Heart left ventricle (tissue), 16 donors: Measurements from ENCODE around the gene GATAD2A. TPM values are rescaled to one million over a fixed set of nuclear protein-coding genes. Genes with fewer than 3 reads are reported as not detected.

ENCODE experiments used
- ATAC-seq, 4 donors: fragments of 200-7000 bp; cut with Tn5 transposase; one replicate each; pipeline ENCODE4 v1.9.1; 2020 to 2022; ENCODE audit warnings: moderate library complexity in 4 of 4, mild to moderate bottlenecking in 3 of 4, moderate number of reproducible peaks in 1 of 4
- DNase-seq, 5 donors: peaks; one replicate each; pipeline ENCODE4 v3.0.0-alpha.2; 2020
- H3K27ac ChIP-seq, 12 donors: fragments of 200-600 bp; sonication (generic) in 4 of 12; one replicate each; pipeline versions ENCODE4 v1.5.0 to v1.8.0; 2016 to 2022; ENCODE audit warnings: mild to moderate bottlenecking in 2 of 12
- H3K27me3 ChIP-seq, 9 donors: fragments of 200-600 bp; sonication (generic) in 2 of 9; one replicate each; pipeline versions ENCODE4 v1.5.1 to v1.8.0; 2016 to 2022; ENCODE audit warnings: mild to moderate bottlenecking in 3 of 9
- H3K36me3 ChIP-seq, 9 donors: fragments of 200-600 bp; sonication (generic) in 2 of 9; one replicate each; pipeline versions ENCODE4 v1.5.0 to v1.8.0; 2018 to 2022; ENCODE audit warnings: mild to moderate bottlenecking in 2 of 9
- H3K4me1 ChIP-seq, 12 donors: fragments of 200-600 bp; sonication (generic) in 4 of 12; one replicate each; pipeline versions ENCODE4 v1.5.0 to v1.8.0; 2016 to 2022; ENCODE audit warnings: mild to moderate bottlenecking in 3 of 12
- H3K4me3 ChIP-seq, 12 donors: fragments of 200-600 bp; sonication (generic) in 4 of 12; one replicate each; pipeline versions ENCODE4 v1.5.0 to v1.8.0; 2017 to 2022; ENCODE audit warnings: mild to moderate bottlenecking in 9 of 12, moderate library complexity in 4 of 12
- H3K9me3 ChIP-seq, 12 donors: fragments of 200-600 bp; sonication (generic) in 4 of 12; one replicate each; pipeline versions ENCODE4 v1.5.0 to v1.8.0; 2016 to 2022; ENCODE audit warnings: mild to moderate bottlenecking in 1 of 12
- CTCF ChIP-seq, 12 donors: fragments of 200-600 bp; sonication (generic) in 4 of 12; IDR thresholded peaks; one replicate each; pipeline versions ENCODE4 v1.5.0 to v1.8.0; 2018 to 2022; ENCODE audit warnings: antibody characterized with exemption in 12 of 12, mild to moderate bottlenecking in 5 of 12
- POLR2A ChIP-seq, 2 donors: fragments of 450-650 bp; IDR thresholded peaks; one replicate each; pipeline ENCODE4 v1.6.1; 2017; ENCODE audit warnings: antibody characterized with exemption in 2 of 2, mild to moderate bottlenecking in 2 of 2, moderate library complexity in 2 of 2
- WGBS, 4 donors: extraction: QIAGEN DNeasy Blood & Tissue Kit in 2 of 4; methylation state at CpG; one replicate each; pipeline versions ENCODE4 v1.1.5 to v1.1.7; 2013 to 2018; 5-methylcytosine and 5-hydroxymethylcytosine counted together
- intact Hi-C, 10 donors: fragments of 100-400 bp; cut with DNase I; formaldehyde crosslinking; loops; one replicate each; pipeline versions ENCODE4 v1.11.1 to v1.14.2; 2022
- polyA plus RNA-seq, 2 donors: library from polyadenylated mRNA; stranded (reverse); fragments of 200-250 nt; gene quantifications; one replicate each; pipeline ENCODE4 v1.2.3, GENCODE V29; 2013
- total RNA-seq, 9 donors: library from RNA; depleted of rRNA in 2 of 9; stranded (reverse); fragments of >200 nt in 2 of 9; fragmentation: NEBNext Ultra II Directional in 3 of 9; extraction: Animal tissue kit (Norgen Biotek cat#: 25700) in 3 of 9; gene quantifications; one replicate each; pipeline versions ENCODE4 v1.1.0 to v1.2.4, GENCODE V29; 2016 to 2023
- donor health status: ischemic (EF 13 %, LVEDD 7.1; RV severe dilation, severe dysfunction).
- donor health status: healthy with polysubstance abuse.
- donor health status: DM: no; HTN: yes; CAD: no.
- donor health status: DM: no; HTN: no; CAD: no.
- donor health status: ischemic (EF 25% LVEDD 6.9; RV normal size, moderate dysfunction).
- donor health status: ischemic (EF 25% LVEDD 5.7; RV mildly dilated, moderate dysfunction).
- donor health status: healthy.
- donor health status: DM: yes; HTN: yes; CAD: no.
- donor health status: ischemic (EF 35%, LVEDD 5.7; RV mildly dilated, moderate dysfunction).
- donor health status: nonischemic (EF 11% LVEDD 7.7; RV severe dilation, severe dysfunction).
- donor health status: DM: yes; HTN: yes; CAD: no.
- donor health status: PGD.
- donor health status: ischemic (EF 29% LVEDD 5.4; RV normal size, mild dysfunction).
- donor health status: nonischemic (EF 23%, LVEDD 6.1; RV moderate dilation, normal function).

GATAD2A gene
- total and polyA plus RNA-seq, 11 donors: 7.5 to 49.5 (median 30.5) TPM

- intact Hi-C loops: no loop called here
- Histone ChIP-seq H3K27ac (peak overlapping the region in 3 of 12 donors; percentile 31 to 94 (median 74)), H3K36me3 (peaks cover 0 to 4% (median 0%) of the 10 kb centered on the region in 9 donors), H3K9me3 (no peaks in the 10 kb centered on the region), H3K27me3 (no peaks in the 10 kb centered on the region), H3K4me3 (peak overlapping the region in 1 of 12 donors; percentile 27), H3K4me1 (peaks cover 23 to 72% (median 53%) of the 10 kb centered on the region in 12 donors)
- no peak for DNase-seq
- 80 to 83% (median 82%) methylated on average over 14 of the region's 14 CpGs for WGBS, 4 donors
- TF ChIP-seq CTCF (IDR thresholded peaks at IDR 0.05) (no peak), POLR2A (IDR thresholded peaks at IDR 0.05) (no peak)
- ATAC-seq: no peak
Observed at GRCh38 chr19:19458110-19458816, 52.8 kb downstream of the GATAD2A start.

- H3K27me3 ChIP-seq: no peaks in the 10 kb centered on the region
- DNase-seq (no peak), ATAC-seq (no peak)
- peak overlapping the region in 1 of 12 donors; percentile 27 for H3K4me3 ChIP-seq
- no peaks in the 10 kb centered on the region for H3K9me3 ChIP-seq
- peaks cover 0 to 4% (median 0%) of the 10 kb centered on the region in 9 donors for H3K36me3 ChIP-seq
- peaks cover 23 to 80% (median 61%) of the 10 kb centered on the region in 12 donors for H3K4me1 ChIP-seq
- no peak for TF ChIP-seq POLR2A (IDR thresholded peaks at IDR 0.05)
- no peak for TF ChIP-seq CTCF (IDR thresholded peaks at IDR 0.05)
- H3K27ac ChIP-seq: peak overlapping the region in 10 of 12 donors; percentile 31 to 94 (median 68)
- intact Hi-C loops: no loop called here
Observed at GRCh38 chr19:19459073-19459472, 53.6 kb downstream of the GATAD2A start.

- intact Hi-C loops: loop anchor here in 3 of 10 donors (5.0 to 10.0 kb wide), 2 partner anchors 52 to 55 kb away; partner anchors contain the start of gene GATAD2A (in 3 of the 3)
- Histone ChIP-seq H3K27me3 (no peaks in the 10 kb centered on the region), H3K27ac (peak overlapping the region in 11 of 12 donors; percentile 39 to 94 (median 69)), H3K4me3 (peak overlapping the region in 4 of 12 donors; percentile 7 to 39 (median 22)), H3K9me3 (no peaks in the 10 kb centered on the region), H3K4me1 (peaks cover 23 to 87% (median 67%) of the 10 kb centered on the region in 12 donors), H3K36me3 (peaks cover 0 to 7% (median 0%) of the 10 kb centered on the region in 9 donors)
- WGBS, 4 donors: 35 to 45% (median 40%) methylated on average over 8 of the region's 8 CpGs
- ATAC-seq (peak in 2 of 4 donors; percentile 35 to 51), DNase-seq (peak in 4 of 5 donors; percentile 57 to 64 (median 60))
- no peak for TF ChIP-seq POLR2A (IDR thresholded peaks at IDR 0.05)
- TF ChIP-seq CTCF (IDR thresholded peaks at IDR 0.05): no peak
Observed at GRCh38 chr19:19459707-19460251, 54.3 kb downstream of the GATAD2A start.

- Histone ChIP-seq H3K27ac (peak overlapping the region; percentile 22 to 94 (median 68)), H3K4me1 (peaks cover 23 to 89% (median 69%) of the 10 kb centered on the region in 12 donors), H3K9me3 (no peaks in the 10 kb centered on the region), H3K4me3 (peak overlapping the region in 8 of 12 donors; percentile 2 to 39 (median 10)), H3K36me3 (peaks cover 0 to 12% (median under 1%) of the 10 kb centered on the region in 9 donors), H3K27me3 (no peaks in the 10 kb centered on the region)
- peak in 2 of 4 donors; percentile 1 for ATAC-seq
- no peak for DNase-seq
- TF ChIP-seq CTCF (IDR thresholded peaks at IDR 0.05) (no peak), POLR2A (IDR thresholded peaks at IDR 0.05) (no peak)
- WGBS, 4 donors: 51 to 69% (median 61%) methylated on average over 8 to 10 of the region's 10 CpGs
- intact Hi-C loops: loop anchor here in 3 of 10 donors (5.0 to 10.0 kb wide), 2 partner anchors 53 to 55 kb away; partner anchors contain the start of gene GATAD2A (in 3 of the 3)
Observed at GRCh38 chr19:19460258-19460731, 54.8 kb downstream of the GATAD2A start.
